ENCODE measurements around the gene BCAR1.

DNA sequence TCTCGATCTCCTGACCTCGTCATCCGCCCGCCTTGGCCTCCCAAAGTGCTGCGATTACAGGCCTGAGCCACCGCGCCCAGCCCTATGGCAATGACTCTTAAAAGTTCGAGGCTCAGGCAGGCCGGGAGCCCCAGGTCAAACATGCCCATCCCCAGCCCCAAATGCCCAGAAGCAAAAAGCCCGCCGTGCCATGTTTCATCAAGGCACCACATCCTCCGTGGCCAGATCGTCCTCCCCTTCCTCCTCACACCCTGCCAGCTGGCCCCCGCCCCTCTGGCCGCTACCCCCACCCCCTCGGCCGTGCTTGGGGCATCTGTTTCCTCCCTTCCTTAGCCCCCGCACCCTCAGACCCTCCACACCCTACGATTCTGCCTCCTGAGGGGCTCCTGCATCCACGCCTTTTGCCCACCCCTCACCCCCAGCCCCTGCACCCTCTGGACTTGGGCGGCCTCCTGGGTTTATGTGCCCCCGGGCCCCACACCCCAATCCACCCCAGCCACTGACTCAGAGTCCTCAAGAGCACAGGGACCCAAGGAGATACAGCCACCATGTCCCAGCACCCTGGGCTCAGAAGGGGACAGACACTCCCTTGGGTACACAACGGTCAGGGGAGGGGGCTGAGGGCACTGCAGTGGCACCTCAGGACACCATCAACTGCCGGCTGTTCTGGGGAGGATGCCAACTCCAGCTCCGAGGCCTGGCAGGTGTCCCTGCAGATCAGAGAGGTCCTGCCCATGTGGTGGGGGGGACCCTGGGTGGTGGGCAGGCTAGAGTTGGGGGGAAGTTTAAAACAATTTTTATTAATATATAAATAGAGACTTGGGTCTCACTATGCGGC is 25.5 kb downstream of the BCAR1 start:
- TF ChIP-seq, protein P1, sequence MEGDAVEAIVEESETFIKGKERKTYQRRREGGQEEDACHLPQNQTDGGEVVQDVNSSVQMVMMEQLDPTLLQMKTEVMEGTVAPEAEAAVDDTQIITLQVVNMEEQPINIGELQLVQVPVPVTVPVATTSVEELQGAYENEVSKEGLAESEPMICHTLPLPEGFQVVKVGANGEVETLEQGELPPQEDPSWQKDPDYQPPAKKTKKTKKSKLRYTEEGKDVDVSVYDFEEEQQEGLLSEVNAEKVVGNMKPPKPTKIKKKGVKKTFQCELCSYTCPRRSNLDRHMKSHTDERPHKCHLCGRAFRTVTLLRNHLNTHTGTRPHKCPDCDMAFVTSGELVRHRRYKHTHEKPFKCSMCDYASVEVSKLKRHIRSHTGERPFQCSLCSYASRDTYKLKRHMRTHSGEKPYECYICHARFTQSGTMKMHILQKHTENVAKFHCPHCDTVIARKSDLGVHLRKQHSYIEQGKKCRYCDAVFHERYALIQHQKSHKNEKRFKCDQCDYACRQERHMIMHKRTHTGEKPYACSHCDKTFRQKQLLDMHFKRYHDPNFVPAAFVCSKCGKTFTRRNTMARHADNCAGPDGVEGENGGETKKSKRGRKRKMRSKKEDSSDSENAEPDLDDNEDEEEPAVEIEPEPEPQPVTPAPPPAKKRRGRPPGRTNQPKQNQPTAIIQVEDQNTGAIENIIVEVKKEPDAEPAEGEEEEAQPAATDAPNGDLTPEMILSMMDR (IDR thresholded peaks at IDR 0.05), result no peak
- TF ChIP-seq ZSCAN20 (CRISPR knock-in tag; IDR thresholded peaks at IDR 0.05) (no peak), JUNB (IDR thresholded peaks at IDR 0.05) (no peak)
